ENCODE data around the gene MUC7. TPM values are rescaled to one million over a fixed set of nuclear protein-coding genes. Genes with fewer than 3 reads are reported as not detected.

Gene MUC7
- total RNA-seq, 3 donors from 2014 or later (not counting 1 experiment from before 2014, with no cell fraction given), result not detected

DNA sequence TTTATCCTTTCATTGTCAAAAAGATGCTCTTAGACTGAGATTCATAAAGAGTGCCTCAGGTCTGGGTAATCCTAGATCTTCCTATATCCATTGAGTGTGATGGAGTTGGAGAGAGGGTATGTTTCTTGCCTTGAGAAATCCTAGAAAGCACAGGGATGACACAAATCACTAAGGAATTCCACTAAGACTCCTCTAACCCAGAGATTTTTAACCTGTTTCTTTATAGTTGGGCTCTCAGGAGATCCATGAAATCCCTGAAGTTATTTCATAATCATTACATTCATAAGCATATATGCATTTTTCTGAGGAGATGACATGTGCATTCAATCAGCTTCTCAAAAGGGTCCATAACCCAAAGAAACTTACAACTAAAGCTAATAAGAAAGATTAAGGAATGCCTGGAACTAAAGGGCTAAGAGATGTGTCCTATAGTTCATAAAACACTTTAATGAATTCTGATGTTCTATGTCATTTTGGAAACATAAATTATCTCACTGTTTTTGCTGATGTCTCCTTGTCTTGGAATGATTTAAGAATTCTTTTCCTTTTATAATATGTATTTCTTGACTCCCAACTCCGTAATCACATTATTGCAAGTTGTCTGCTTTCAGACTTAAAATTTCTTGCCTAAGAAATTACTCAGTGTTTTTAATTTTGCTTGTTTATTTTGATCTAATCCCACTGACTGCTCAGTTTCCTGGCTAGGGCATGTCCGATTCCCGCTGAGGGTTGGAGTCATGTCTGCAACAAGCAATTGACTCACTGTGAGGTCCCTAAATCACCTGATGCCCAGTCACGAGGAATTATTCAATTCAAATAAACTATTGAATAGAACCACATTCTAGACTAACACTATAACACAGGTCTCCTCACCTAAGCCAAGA lies 43.6 kb downstream of the MUC7 start:
- Mint-ChIP-seq H3K9me3 (peaks cover 0 to 2% of the 10 kb centered on the region in 2 donors), H3K4me3 (no peak overlapping the region), H3K36me3 (no peaks in the 10 kb centered on the region), H3K27me3 (ENCODE audit: low read depth in 2 of 2) (peaks cover 0 to 5% of the 10 kb centered on the region in 2 donors), H3K27ac (no peak overlapping the region), H3K4me1 (no peaks in the 10 kb centered on the region)
- Histone ChIP-seq H3K36me3 (ENCODE audit: control insufficient read depth, insufficient read depth, low read length) (no peaks in the 10 kb centered on the region), H3K27me3 (ENCODE audit: control insufficient read depth, insufficient read depth, low read length) (no peaks in the 10 kb centered on the region), H3K9me3 (ENCODE audit: control insufficient read depth, insufficient read depth, low read length) (no peaks in the 10 kb centered on the region), H3K27ac (ENCODE audit: low read length) (no peak overlapping the region), H3K4me3 (ENCODE audit: low read length) (no peak overlapping the region), H3K4me1 (ENCODE audit: control insufficient read depth, insufficient read depth, low read length) (no peaks in the 10 kb centered on the region)
- DNase-seq, result no peak
- intact Hi-C loops (cut with micrococcal nuclease), result no loop called here
- 76% methylated on average over 4 of the region's 4 CpGs for WGBS (ENCODE audit: insufficient coverage)
- no peak for ATAC-seq
- TF ChIP-seq, protein P1, sequence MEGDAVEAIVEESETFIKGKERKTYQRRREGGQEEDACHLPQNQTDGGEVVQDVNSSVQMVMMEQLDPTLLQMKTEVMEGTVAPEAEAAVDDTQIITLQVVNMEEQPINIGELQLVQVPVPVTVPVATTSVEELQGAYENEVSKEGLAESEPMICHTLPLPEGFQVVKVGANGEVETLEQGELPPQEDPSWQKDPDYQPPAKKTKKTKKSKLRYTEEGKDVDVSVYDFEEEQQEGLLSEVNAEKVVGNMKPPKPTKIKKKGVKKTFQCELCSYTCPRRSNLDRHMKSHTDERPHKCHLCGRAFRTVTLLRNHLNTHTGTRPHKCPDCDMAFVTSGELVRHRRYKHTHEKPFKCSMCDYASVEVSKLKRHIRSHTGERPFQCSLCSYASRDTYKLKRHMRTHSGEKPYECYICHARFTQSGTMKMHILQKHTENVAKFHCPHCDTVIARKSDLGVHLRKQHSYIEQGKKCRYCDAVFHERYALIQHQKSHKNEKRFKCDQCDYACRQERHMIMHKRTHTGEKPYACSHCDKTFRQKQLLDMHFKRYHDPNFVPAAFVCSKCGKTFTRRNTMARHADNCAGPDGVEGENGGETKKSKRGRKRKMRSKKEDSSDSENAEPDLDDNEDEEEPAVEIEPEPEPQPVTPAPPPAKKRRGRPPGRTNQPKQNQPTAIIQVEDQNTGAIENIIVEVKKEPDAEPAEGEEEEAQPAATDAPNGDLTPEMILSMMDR (IDR thresholded peaks at IDR 0.05), result no peak

GRCh38 chr4:70518269-70518668 lies 46.3 kb downstream of the MUC7 start, which contains the start of gene AMTN:
TSS of gene AMTN (plus strand) at chr4:70518569. CDS start at chr4:70518778, 209 bp downstream.
- 100% methylated on average over 1 of the region's 2 CpGs for WGBS (ENCODE audit: insufficient coverage)
- Mint-ChIP-seq H3K27me3 (ENCODE audit: low read depth in 2 of 2) (peaks cover 0 to 7% of the 10 kb centered on the region in 2 donors), H3K9me3 (peaks cover 0 to 2% of the 10 kb centered on the region in 2 donors), H3K36me3 (no peaks in the 10 kb centered on the region), H3K27ac (no peak within 1 kb of the TSS), H3K4me3 (no peak within 1 kb of the TSS), H3K4me1 (no peaks in the 10 kb centered on the region)
- Histone ChIP-seq H3K36me3 (ENCODE audit: control insufficient read depth, insufficient read depth, low read length) (no peaks in the 10 kb centered on the region), H3K4me1 (ENCODE audit: control insufficient read depth, insufficient read depth, low read length) (no peaks in the 10 kb centered on the region), H3K27ac (ENCODE audit: low read length) (no peak within 1 kb of the TSS), H3K4me3 (ENCODE audit: low read length) (no peak within 1 kb of the TSS), H3K27me3 (ENCODE audit: control insufficient read depth, insufficient read depth, low read length) (no peaks in the 10 kb centered on the region), H3K9me3 (ENCODE audit: control insufficient read depth, insufficient read depth, low read length) (no peaks in the 10 kb centered on the region)
- intact Hi-C loops (cut with micrococcal nuclease), result no loop called here
- ATAC-seq, result no peak
- no peak for DNase-seq
- TF ChIP-seq, protein P1 (IDR thresholded peaks at IDR 0.05), result no peak

DNA sequence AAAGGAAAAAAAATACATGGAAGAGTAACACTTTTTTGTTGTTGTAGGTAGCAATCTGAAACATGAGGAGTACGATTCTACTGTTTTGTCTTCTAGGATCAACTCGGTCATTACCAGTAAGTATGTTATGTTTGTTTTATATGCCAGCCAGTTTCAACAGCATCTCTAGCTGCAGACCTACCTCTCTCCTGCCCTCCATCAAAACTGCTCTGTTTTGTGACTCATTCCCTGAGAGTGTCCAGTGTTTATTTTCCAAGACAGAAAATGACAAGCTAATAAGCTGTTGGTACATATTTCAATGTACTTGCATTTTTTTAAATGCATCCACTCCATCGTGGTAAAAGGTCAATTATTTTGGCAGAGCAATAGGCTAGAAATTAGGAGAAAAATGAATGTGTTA lies 46.7 kb downstream of the MUC7 start:
- TF ChIP-seq, protein P1 (IDR thresholded peaks at IDR 0.05), result no peak
- WGBS (ENCODE audit: insufficient coverage), result 72% methylated on average over 2 of the region's 3 CpGs
- Mint-ChIP-seq H3K27me3 (ENCODE audit: low read depth in 2 of 2) (peaks cover 0 to 7% of the 10 kb centered on the region in 2 donors), H3K9me3 (peaks cover 0 to 2% of the 10 kb centered on the region in 2 donors), H3K4me1 (no peaks in the 10 kb centered on the region), H3K36me3 (no peaks in the 10 kb centered on the region), H3K27ac (no peak overlapping the region), H3K4me3 (no peak overlapping the region)
- Histone ChIP-seq H3K9me3 (ENCODE audit: control insufficient read depth, insufficient read depth, low read length) (no peaks in the 10 kb centered on the region), H3K4me1 (ENCODE audit: control insufficient read depth, insufficient read depth, low read length) (no peaks in the 10 kb centered on the region), H3K27ac (ENCODE audit: low read length) (no peak overlapping the region), H3K27me3 (ENCODE audit: control insufficient read depth, insufficient read depth, low read length) (no peaks in the 10 kb centered on the region), H3K36me3 (ENCODE audit: control insufficient read depth, insufficient read depth, low read length) (no peaks in the 10 kb centered on the region), H3K4me3 (ENCODE audit: low read length) (no peak overlapping the region)
- DNase-seq (no peak), ATAC-seq (no peak)
- intact Hi-C loops (cut with micrococcal nuclease), result no loop called here

All from natural killer cell (primary cell).